Fibroblast of lung (primary cell): ENCODE results near the gene MRGPRX4.

Experiments used
- CTCF ChIP-seq, 2 donors: IDR thresholded peaks in 1 of 2; conservative IDR thresholded peaks in 1 of 2; 1 replicate in 1 of 2; 2 replicates in 1 of 2; pipeline ENCODE4 v1.5.1; 2011 to 2012; ENCODE audit warnings: low read length in 2 of 2, control low read depth in 1 of 2, inconsistent platforms in 1 of 2, low read depth in 1 of 2, mild to moderate bottlenecking in 1 of 2
- EZH2 ChIP-seq: IDR thresholded peaks from 2 replicates; pipeline ENCODE4 v1.5.1; 2012; ENCODE audit warnings: low read length, control low read depth, mild to moderate bottlenecking; ENCODE audit errors: missing control alignments

GRCh38 chr11:18221274-18221876, 48.7 kb downstream of the MRGPRX4 start:
- no peak for TF ChIP-seq CTCF (conservative IDR thresholded peaks at IDR 0.05 in 1 of 2, IDR thresholded peaks at IDR 0.05 in 1 of 2; ENCODE audit: low read depth in 1 of 2, low read length in 2 of 2)
- no peak for TF ChIP-seq EZH2
